VCaP (cell line): ENCODE results near the gene ST6GALNAC1.

Source experiments
- H3K27ac ChIP-seq: fragments of 450-650 bp; 2 replicates; pipeline ENCODE4 v1.5.1; 2017
- CTCF ChIP-seq: fragments of 450-650 bp; conservative IDR thresholded peaks from 2 replicates; pipeline ENCODE4 v1.5.1; 2017; ENCODE audit warnings: mild to moderate bottlenecking, moderate library complexity

Gene ST6GALNAC1

GRCh38 chr17:76643553-76644148 is at the start of gene ST6GALNAC1:
ST6GALNAC1 (minus strand) TSS chr17:76643757; CDS start chr17:76643638, 119 bp downstream.
- TF ChIP-seq CTCF: no peak
- peak within 1 kb of the TSS; percentile 91 for H3K27ac ChIP-seq

GRCh38 chr17:76691379-76692191 is 48.0 kb upstream of the ST6GALNAC1 start:
- no peak for TF ChIP-seq CTCF
- no peak overlapping the region for H3K27ac ChIP-seq

DNA sequence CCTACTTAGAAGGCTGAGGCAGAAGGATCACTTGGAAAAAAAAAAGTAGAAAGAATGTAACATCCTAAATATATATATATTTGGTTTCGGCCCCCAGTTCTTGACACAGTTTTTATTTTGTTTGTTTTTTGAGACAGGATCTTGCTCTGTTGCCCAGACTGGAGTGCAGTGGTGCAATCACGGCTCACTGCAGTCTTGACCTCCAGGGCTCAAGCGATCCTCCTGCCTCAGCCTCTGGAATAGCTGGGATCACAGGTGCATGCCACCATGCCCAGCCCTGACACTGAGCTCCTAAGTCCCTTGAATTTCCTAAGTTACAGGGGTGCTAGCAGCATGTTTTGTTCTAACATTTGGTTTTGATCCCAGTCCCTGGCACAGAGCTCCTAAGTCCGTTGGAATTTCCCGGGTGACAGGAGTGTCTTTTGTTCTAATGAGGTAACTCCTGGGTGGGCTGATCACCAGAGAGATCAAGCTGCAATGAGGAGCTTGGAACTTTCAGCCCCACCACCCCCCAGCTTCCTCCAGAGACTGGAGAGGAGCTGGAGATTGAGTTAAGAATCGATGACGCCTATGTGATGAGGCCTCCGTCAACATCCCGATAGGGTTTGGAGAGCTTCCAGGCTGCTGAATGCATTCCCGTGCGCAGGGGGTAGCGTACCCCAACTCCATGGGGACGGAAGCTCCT is 47.2 kb upstream of the ST6GALNAC1 start:
- no peak overlapping the region for H3K27ac ChIP-seq
- TF ChIP-seq CTCF: no peak

DNA sequence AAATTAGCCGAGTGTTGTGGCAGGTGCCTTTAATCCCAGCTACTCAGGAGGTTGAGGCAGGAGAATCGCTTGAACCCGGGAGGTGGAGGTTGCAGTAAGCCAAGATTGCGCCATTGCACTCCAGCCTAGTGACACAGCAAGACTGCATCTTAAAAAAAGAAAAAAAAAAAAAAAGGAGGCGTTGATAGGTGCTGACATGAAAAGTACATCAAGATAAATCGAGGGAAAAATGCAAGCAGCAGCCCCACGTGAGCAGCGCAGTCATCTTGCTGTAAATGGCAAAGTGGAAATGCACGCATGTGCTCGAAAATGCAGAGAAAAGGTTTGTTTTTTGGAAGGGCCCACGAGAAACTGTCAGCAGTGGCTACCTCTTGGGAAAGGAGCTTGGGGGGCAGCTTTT is 46.3 kb upstream of the ST6GALNAC1 start:
- no peak for TF ChIP-seq CTCF

DNA sequence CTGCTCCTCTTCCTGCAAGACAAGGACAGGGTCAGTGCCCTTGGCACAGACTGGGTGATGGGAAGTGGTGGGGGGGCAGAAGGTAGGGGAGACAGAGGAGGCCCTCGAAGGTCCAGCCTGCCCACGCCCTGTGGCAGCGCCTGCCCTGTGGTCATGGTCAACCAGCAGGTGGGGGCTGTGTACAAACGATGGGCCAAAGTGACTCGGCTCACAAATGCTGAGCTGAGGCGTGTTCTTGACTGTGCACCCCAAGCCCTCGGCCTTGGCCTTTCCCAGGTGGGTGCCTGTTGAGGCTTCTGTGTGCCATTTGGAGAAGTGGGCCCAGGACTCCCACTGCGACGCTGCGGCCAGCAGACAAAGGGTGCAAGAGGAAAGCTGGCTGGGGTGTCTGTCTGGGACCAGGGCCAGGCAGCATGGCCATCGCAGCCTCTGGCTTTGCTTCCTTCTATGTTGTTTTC is 44.6 kb upstream of the ST6GALNAC1 start:
- H3K27ac ChIP-seq: no peak overlapping the region
- no peak for TF ChIP-seq CTCF

More for the DNA sequence above, 46.3 kb upstream of the ST6GALNAC1 start:
- no peak overlapping the region for H3K27ac ChIP-seq

DNA sequence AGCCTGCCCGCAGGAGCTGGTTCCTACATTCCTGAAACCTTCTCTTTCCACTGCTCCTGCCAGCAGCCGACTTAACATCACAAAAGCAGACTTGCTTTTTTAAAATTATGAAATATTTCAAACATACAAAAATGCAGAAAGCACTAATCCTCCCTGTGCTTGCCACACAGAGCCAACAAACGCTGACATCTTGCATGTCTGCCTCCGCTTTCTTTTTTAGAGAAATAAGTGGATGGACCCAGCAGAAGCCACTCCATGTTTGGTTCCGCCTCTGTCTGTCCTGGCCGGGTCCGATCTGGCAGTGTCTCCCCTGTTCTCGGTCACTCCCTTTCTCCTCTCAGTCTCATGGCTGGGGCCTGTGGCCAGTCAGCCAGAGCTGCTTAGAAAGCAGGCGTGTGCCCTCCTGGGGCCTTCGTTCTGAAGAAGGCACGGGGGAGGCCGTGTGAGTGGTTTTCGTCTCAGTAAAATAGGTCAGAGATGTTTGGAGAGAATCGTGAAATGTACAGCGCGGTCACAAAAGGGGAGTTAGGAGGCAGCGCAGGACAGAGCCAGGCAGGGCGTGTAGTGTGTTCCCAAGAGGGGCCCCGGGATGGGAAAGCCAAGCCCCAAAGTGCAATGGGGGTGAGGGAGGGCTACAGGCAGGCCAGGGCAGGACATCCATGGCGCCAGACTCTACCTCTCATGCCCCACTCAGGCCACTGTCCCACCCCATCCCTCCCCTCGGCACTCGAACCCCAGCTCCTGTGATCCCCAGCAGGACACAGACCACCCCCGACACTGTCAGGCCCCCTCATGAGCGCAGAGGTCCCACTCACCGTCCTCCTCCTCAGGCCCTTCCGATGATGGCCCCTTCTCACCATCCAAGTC is 44.0 kb upstream of the ST6GALNAC1 start:
- no peak overlapping the region for H3K27ac ChIP-seq

More for the DNA sequence above, 44.0 kb upstream of the ST6GALNAC1 start:
- no peak for TF ChIP-seq CTCF
